ENCODE measurements around the gene ECE1. TPM values are rescaled to one million over a fixed set of nuclear protein-coding genes. Genes with fewer than 3 reads are reported as not detected.
A peak's percentile ranks its signal among the peaks of the same experiment; 100 is the strongest.

Gene ECE1
- total and polyA plus RNA-seq, 9 of the 15 experiments (the other 6 are each of a cell fraction or from before 2014, with no cell fraction given) = 0.56 to 34.8 (median 11.0) TPM

- intact Hi-C loops (cut with micrococcal nuclease) = no loop called here
- H3K4me2 ChIP-seq (ENCODE audit: insufficient read depth, low read length) = no peak overlapping the region
- WGBS (ENCODE audit: insufficient coverage, low coverage, missing lambda C conversion rate) = 63% methylated on average over 20 of the region's 28 CpGs
- ChIA-PET POLR2A (interaction anchor here (0.5 to 2.1 kb wide), 6 partner anchors 9 to 75 kb away, joined by 3 to 17 read pairs (median 3); no protein-coding TSS in a partner anchor), CTCF (ENCODE audit: low intra/inter-chr PET ratio) (no interaction called here)
- in situ Hi-C loops (cut with MboI) = no loop called here
- H2AFZ ChIP-seq (ENCODE audit: low read depth, low read length) = no peak overlapping the region; the same call in 1 of the 2 replicates
- H4K20me1 ChIP-seq (replicated peaks; ENCODE audit: control insufficient read depth, insufficient read depth, low read length) = no peaks in the 10 kb centered on the region; the same call in 1 of the 2 replicates
- no peaks in the 10 kb centered on the region for H3K36me3 ChIP-seq (ENCODE audit: control insufficient read depth, insufficient read depth, low read length)
- H3K27me3 ChIP-seq (ENCODE audit: control insufficient read depth in 2 of 2, insufficient read depth in 2 of 2, low read length in 2 of 2) = no peaks in the 10 kb centered on the region; a peak in 1 of 5 replicates
- no TSS peak for BruUV-seq (replicated peaks)
- peak overlapping the region in 1 of 2 experiments; percentile 69; a peak in 2 of 4 replicates for H3K9ac ChIP-seq (ENCODE audit: insufficient read depth in 1 of 2, low read depth in 2 of 2, low read length in 2 of 2)
- H3K79me2 ChIP-seq (ENCODE audit: control insufficient read depth, insufficient read depth, low read length) = no peaks in the 10 kb centered on the region
- peaks cover 9 to 17% of the 10 kb centered on the region in 2 experiments; a peak in 4 of 5 replicates for H3K4me1 ChIP-seq (replicated peaks in 1 of 2; ENCODE audit: control insufficient read depth in 2 of 2, insufficient read depth in 2 of 2, low read length in 2 of 2)
- no peak for TF ChIP-seq E4F1 (CRISPR knock-in tag; IDR thresholded peaks at IDR 0.05; ENCODE audit: borderline replicate concordance)
- no peak for TF ChIP-seq ZFP1 (CRISPR knock-in tag; IDR thresholded peaks at IDR 0.05)
- no peak for TF ChIP-seq CREB1 (IDR thresholded peaks at IDR 0.05)
- no peak for TF ChIP-seq CREB1 (CRISPR knock-in tag; IDR thresholded peaks at IDR 0.05)
- no peak for TF ChIP-seq BMI1 (IDR thresholded peaks at IDR 0.05; ENCODE audit: low read length)
- TF ChIP-seq, protein P1, sequence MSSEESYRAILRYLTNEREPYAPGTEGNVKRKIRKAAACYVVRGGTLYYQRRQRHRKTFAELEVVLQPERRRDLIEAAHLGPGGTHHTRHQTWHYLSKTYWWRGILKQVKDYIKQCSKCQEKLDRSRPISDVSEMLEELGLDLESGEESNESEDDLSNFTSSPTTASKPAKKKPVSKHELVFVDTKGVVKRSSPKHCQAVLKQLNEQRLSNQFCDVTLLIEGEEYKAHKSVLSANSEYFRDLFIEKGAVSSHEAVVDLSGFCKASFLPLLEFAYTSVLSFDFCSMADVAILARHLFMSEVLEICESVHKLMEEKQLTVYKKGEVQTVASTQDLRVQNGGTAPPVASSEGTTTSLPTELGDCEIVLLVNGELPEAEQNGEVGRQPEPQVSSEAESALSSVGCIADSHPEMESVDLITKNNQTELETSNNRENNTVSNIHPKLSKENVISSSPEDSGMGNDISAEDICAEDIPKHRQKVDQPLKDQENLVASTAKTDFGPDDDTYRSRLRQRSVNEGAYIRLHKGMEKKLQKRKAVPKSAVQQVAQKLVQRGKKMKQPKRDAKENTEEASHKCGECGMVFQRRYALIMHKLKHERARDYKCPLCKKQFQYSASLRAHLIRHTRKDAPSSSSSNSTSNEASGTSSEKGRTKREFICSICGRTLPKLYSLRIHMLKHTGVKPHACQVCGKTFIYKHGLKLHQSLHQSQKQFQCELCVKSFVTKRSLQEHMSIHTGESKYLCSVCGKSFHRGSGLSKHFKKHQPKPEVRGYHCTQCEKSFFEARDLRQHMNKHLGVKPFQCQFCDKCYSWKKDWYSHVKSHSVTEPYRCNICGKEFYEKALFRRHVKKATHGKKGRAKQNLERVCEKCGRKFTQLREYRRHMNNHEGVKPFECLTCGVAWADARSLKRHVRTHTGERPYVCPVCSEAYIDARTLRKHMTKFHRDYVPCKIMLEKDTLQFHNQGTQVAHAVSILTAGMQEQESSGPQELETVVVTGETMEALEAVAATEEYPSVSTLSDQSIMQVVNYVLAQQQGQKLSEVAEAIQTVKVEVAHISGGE (CRISPR knock-in tag; IDR thresholded peaks at IDR 0.05) = 0 out of 6 replicates have a peak, but pooled peaks of 1 of the 3 experiments have one; percentile 2
- TF ChIP-seq ZNF584 (CRISPR knock-in tag; IDR thresholded peaks at IDR 0.05; ENCODE audit: low read depth) = no peak
- TF ChIP-seq NELFE (IDR thresholded peaks at IDR 0.05; ENCODE audit: insufficient read depth, insufficient read length) = no peak
- H3K9me3 ChIP-seq (replicated peaks; ENCODE audit: control insufficient read depth, insufficient read depth, low read depth, low read length) = no peaks in the 10 kb centered on the region
- no peak for FAIRE-seq
- ATAC-seq = no peak
- DNase-seq (ENCODE audit: extremely low read depth in 1 of 4, low spot score in 3 of 4) = no peak
- no peaks in the 10 kb centered on the region for H3K9me1 ChIP-seq (ENCODE audit: control insufficient read depth, insufficient read depth, low read length)
- H3K4me3 ChIP-seq = no peak overlapping the region
- no peak overlapping the region for H3K27ac ChIP-seq (ENCODE audit: extremely low read depth, low read depth, low read length)
These were observed 11.1 kb downstream of the ECE1 start for GRCh38 chr1:21278860-21279845.
